Activated CD4-positive, alpha-beta memory T cell treated with anti-CD3 and anti-CD28 coated beads for 36 hours (primary cell): Measurements from ENCODE around the gene USP21. TPM values are rescaled to one million over a fixed set of nuclear protein-coding genes. Genes with fewer than 3 reads are reported as not detected.

Source experiments
- CTCF ChIA-PET: fragments of 350-600 bp; sonication (Branson Sonifier 250); formaldehyde crosslinking; loops from one replicate; lab custom pipeline; 2021; ENCODE audit warnings: antibody characterized with exemption, inconsistent platforms; lab: Charles Lee
- POLR2A ChIA-PET: fragments of 350-600 bp; sonication (Branson Sonifier 250); formaldehyde crosslinking; loops from one replicate; lab custom pipeline; 2021; ENCODE audit warnings: antibody characterized with exemption; lab: Charles Lee
- DNase-seq: peaks from one replicate; pipeline ENCODE4 v3.0.0-alpha.2; 2020
- H3K27ac Mint-ChIP-seq: one replicate; pipeline ENCODE4 v1.8.0; 2021; ENCODE audit warnings: mixed read lengths
- H3K27me3 Mint-ChIP-seq: one replicate; pipeline ENCODE4 v1.8.0; 2021; ENCODE audit warnings: mixed read lengths
- H3K36me3 Mint-ChIP-seq: one replicate; pipeline ENCODE4 v1.8.0; 2021; ENCODE audit warnings: mixed read lengths
- H3K4me1 Mint-ChIP-seq: one replicate; pipeline ENCODE4 v1.8.0; 2021; ENCODE audit warnings: low read depth, mixed read lengths
- H3K4me3 Mint-ChIP-seq: one replicate; pipeline ENCODE4 v1.8.0; 2021; ENCODE audit warnings: mild to moderate bottlenecking, mixed read lengths
- H3K9me3 Mint-ChIP-seq: one replicate; pipeline ENCODE4 v1.8.0; 2021; ENCODE audit warnings: mixed read lengths
- intact Hi-C: fragments of 100-400 bp; cut with micrococcal nuclease; formaldehyde crosslinking; loops from one replicate; pipeline ENCODE4 v1.15.1; 2023
- total RNA-seq, 2 experiments: library from RNA; stranded (reverse); gene quantifications; one replicate each; pipeline ENCODE4 v1.2.3, GENCODE V29; 2021

The USP21 gene
- total RNA-seq, 2 experiments from 2014 or later, result 25.4 to 28.6 TPM

DNA sequence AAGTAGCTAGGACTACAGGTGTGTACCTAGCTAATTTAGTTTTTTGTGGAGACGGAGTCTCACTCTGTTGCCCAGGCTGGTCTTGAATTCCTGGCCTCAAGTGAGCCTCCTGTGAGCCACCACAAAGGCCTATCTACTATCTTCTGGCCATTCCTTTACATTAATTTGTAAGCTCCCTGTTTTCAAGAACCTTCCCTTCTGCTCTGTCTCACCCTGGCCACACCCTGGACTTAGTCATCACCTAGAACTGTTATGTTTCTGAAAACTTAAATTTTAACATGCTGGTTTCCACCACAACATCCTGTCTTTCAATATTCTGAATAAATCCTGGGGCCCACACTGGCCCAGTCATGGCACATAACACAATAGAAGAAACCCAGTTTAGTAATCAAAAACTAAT lies 22.9 kb downstream of the USP21 start:
- peaks cover under 1% of the 10 kb centered on the region for H3K36me3 Mint-ChIP-seq
- no peaks in the 10 kb centered on the region for H3K27me3 Mint-ChIP-seq
- peak overlapping the region; percentile 95 for H3K27ac Mint-ChIP-seq
- intact Hi-C loops, result loop anchor here (5.0 kb wide), 1 partner anchor 200 kb away; no protein-coding TSS in a partner anchor
- peak overlapping the region; percentile 3 for H3K4me3 Mint-ChIP-seq
- H3K9me3 Mint-ChIP-seq, result no peaks in the 10 kb centered on the region
- POLR2A ChIA-PET, result interaction anchor here (0.7 to 1.7 kb wide), 5 partner anchors 9 to 64 kb away, joined by 3 to 14 read pairs (median 4); partner anchors contain the start of genes NDUFS2, NIT1, PFDN2 and PPOX
- H3K4me1 Mint-ChIP-seq, result peaks cover 76% of the 10 kb centered on the region
- peak; percentile 80 for DNase-seq
- CTCF ChIA-PET, result interaction anchor here (0.6 to 5.3 kb wide), 18 partner anchors 9 to 258 kb away, joined by 3 to 45 read pairs (median 4); partner anchors contain the start of genes ADAMTS4, PPOX, TOMM40L and UFC1

DNA sequence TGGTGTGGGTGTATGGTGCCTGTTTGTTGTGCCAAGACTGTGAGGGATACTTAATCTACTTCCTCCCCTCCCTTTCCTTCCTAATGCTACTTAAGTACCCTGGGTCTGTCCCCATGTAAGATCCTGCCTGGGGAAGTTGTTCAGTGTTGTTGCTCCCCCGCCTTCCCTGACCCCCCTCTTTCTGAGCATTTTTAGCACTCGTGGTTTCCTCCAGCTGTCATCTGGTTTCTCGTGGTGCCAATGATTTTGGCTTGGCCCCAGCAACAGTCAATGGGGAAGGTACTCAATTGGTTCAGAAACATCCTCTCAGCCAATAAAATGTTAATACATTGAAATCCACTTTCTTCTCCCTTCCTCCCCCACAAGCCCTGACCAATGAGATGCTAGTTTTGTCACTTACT lies 26.0 kb downstream of the USP21 start:
- Mint-ChIP-seq H3K4me1 (peaks cover 81% of the 10 kb centered on the region), H3K36me3 (no peaks in the 10 kb centered on the region), H3K9me3 (no peaks in the 10 kb centered on the region), H3K27me3 (no peaks in the 10 kb centered on the region), H3K27ac (peak overlapping the region; percentile 95), H3K4me3 (peak overlapping the region; percentile 49)
- ChIA-PET CTCF (interaction anchor here (0.6 to 3.6 kb wide), 6 partner anchors 14 to 202 kb away, joined by 3 to 17 read pairs (median 4); partner anchors contain the start of genes PPOX and TOMM40L), POLR2A (interaction anchor here (1.6 kb wide), 1 partner anchor 17 kb away, joined by 9 read pairs; the partner anchor contains the start of gene NDUFS2)
- DNase-seq, result peak; percentile 89
- intact Hi-C loops, result loop anchor here (1.0 to 2.0 kb wide), 4 partner anchors 17 to 206 kb away; partner anchors contain the start of genes NDUFS2 and PPOX

- no peaks in the 10 kb centered on the region for H3K36me3 Mint-ChIP-seq
- intact Hi-C loops, result loop anchor here (1.0 to 2.0 kb wide), 4 partner anchors 16 to 205 kb away; partner anchors contain the start of genes NDUFS2 and PPOX
- H3K4me3 Mint-ChIP-seq, result peak overlapping the region; percentile 49
- H3K27ac Mint-ChIP-seq, result peak overlapping the region; percentile 95
- POLR2A ChIA-PET, result interaction anchor here (1.6 kb wide), 1 partner anchor 17 kb away, joined by 9 read pairs; the partner anchor contains the start of gene NDUFS2
- peaks cover 76% of the 10 kb centered on the region for H3K4me1 Mint-ChIP-seq
- DNase-seq, result no peak
- no peaks in the 10 kb centered on the region for H3K9me3 Mint-ChIP-seq
- CTCF ChIA-PET, result interaction anchor here (0.6 to 3.6 kb wide), 8 partner anchors 14 to 202 kb away, joined by 3 to 17 read pairs (median 4); partner anchors contain the start of genes NDUFS2, PPOX and TOMM40L
- no peaks in the 10 kb centered on the region for H3K27me3 Mint-ChIP-seq
These were observed 26.5 kb downstream of the USP21 start for GRCh38 chr1:161185732-161186311.

GRCh38 chr1:161187311-161187710 lies 28.0 kb downstream of the USP21 start:
- intact Hi-C loops, result no loop called here
- H3K27me3 Mint-ChIP-seq, result no peaks in the 10 kb centered on the region
- ChIA-PET POLR2A (no interaction called here), CTCF (interaction anchor here (1.8 to 3.6 kb wide), 2 partner anchors 38 to 195 kb away, joined by 7 to 17 read pairs; partner anchors contain the start of gene TOMM40L)
- H3K27ac Mint-ChIP-seq, result peak overlapping the region; percentile 95
- DNase-seq, result no peak
- no peak overlapping the region for H3K4me3 Mint-ChIP-seq
- peaks cover 67% of the 10 kb centered on the region for H3K4me1 Mint-ChIP-seq
- H3K36me3 Mint-ChIP-seq, result no peaks in the 10 kb centered on the region
- no peaks in the 10 kb centered on the region for H3K9me3 Mint-ChIP-seq

DNA sequence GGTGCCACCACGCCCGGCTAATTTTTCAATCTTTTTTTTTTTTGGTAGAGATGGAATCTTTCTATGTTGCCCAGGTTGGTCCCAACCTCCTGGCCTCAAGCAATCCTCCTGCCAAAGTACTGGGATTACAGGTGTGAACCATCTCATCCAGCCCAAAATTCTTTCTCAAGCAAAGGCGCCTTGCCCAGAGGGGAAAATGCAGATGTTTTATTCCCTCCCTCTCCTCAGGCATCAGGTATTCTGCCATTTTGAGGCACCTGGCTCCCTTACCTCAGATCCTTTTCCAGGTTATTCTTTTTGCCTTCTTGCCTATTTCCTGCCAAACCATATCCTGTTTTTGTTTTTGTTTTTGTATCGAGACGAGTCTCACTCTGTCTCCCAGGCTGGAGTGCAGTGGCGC lies 29.1 kb downstream of the USP21 start:
- ChIA-PET CTCF (interaction anchor here (0.6 to 3.6 kb wide), 2 partner anchors 37 to 193 kb away, joined by 4 to 17 read pairs; partner anchors contain the start of gene TOMM40L), POLR2A (no interaction called here)
- H3K9me3 Mint-ChIP-seq, result no peaks in the 10 kb centered on the region
- H3K27me3 Mint-ChIP-seq, result no peaks in the 10 kb centered on the region
- H3K36me3 Mint-ChIP-seq, result no peaks in the 10 kb centered on the region
- H3K4me3 Mint-ChIP-seq, result no peak overlapping the region
- DNase-seq, result no peak
- peaks cover 65% of the 10 kb centered on the region for H3K4me1 Mint-ChIP-seq
- intact Hi-C loops, result no loop called here
- peak overlapping the region; percentile 59 for H3K27ac Mint-ChIP-seq

GRCh38 chr1:161189036-161189435 lies 29.7 kb downstream of the USP21 start:
- CTCF ChIA-PET, result no interaction called here
- H3K27me3 Mint-ChIP-seq, result no peaks in the 10 kb centered on the region
- H3K9me3 Mint-ChIP-seq, result no peaks in the 10 kb centered on the region
- POLR2A ChIA-PET, result no interaction called here
- no peaks in the 10 kb centered on the region for H3K36me3 Mint-ChIP-seq
- intact Hi-C loops, result no loop called here
- no peak for DNase-seq
- peaks cover 59% of the 10 kb centered on the region for H3K4me1 Mint-ChIP-seq
- H3K27ac Mint-ChIP-seq, result no peak overlapping the region
- no peak overlapping the region for H3K4me3 Mint-ChIP-seq

DNA sequence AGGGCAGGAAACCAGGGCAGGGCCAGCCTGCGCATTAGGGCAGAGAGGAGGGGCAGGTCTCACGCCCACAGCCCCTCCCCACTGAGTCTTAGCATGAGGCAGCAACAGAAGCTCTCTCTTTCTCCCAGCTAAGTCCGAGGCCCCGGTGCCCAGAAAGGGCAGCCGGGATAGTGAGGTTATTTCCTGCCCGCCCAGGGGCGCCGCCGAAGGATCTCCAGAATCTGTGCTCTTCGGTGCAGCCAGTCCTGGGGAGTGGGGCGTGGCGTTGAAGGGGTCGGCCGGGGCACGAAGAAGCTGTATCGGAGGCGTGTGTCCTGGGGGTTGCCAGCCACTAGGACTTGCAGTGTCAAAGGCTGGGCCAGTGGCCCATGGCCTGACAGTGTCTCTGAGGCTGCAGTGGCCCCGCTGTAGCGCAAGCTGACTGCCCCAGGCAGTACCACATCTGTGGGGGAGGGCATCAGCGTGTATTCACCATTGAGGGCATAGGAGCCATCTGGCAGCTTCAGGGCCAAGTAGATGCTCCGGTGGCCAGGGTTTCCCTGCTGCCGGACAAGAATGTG lies 31.7 kb downstream of the USP21 start:
- peaks cover 47% of the 10 kb centered on the region for H3K4me1 Mint-ChIP-seq
- H3K27me3 Mint-ChIP-seq, result no peaks in the 10 kb centered on the region
- ChIA-PET CTCF (interaction anchor here (0.7 to 5.0 kb wide), 14 partner anchors 9 to 211 kb away, joined by 3 to 69 read pairs (median 8); partner anchors contain the start of genes APOA2, NDUFS2, PPOX and TOMM40L), POLR2A (interaction anchor here (0.7 to 2.0 kb wide), 3 partner anchors 9 to 66 kb away, joined by 3 to 8 read pairs (median 4); partner anchors contain the start of gene PPOX)
- intact Hi-C loops, result no loop called here
- H3K4me3 Mint-ChIP-seq, result no peak overlapping the region
- no peak for DNase-seq
- no peaks in the 10 kb centered on the region for H3K36me3 Mint-ChIP-seq
- no peaks in the 10 kb centered on the region for H3K9me3 Mint-ChIP-seq
- H3K27ac Mint-ChIP-seq, result no peak overlapping the region

GRCh38 chr1:161191971-161192370 lies 32.7 kb downstream of the USP21 start:
- ChIA-PET POLR2A (interaction anchor here (1.5 to 2.0 kb wide), 3 partner anchors 10 to 26 kb away, joined by 4 to 8 read pairs (median 8); partner anchors contain the start of genes NDUFS2 and PPOX), CTCF (interaction anchor here (0.7 to 5.0 kb wide), 20 partner anchors 10 to 210 kb away, joined by 3 to 69 read pairs (median 7); partner anchors contain the start of genes APOA2, B4GALT3, CFAP126 and NDUFS2)
- intact Hi-C loops, result loop anchor here (1.0 kb wide), 1 partner anchor 33 kb away; no protein-coding TSS in a partner anchor
- no peak overlapping the region for H3K4me3 Mint-ChIP-seq
- DNase-seq, result no peak
- H3K27me3 Mint-ChIP-seq, result no peaks in the 10 kb centered on the region
- H3K9me3 Mint-ChIP-seq, result no peaks in the 10 kb centered on the region
- no peak overlapping the region for H3K27ac Mint-ChIP-seq
- peaks cover 37% of the 10 kb centered on the region for H3K4me1 Mint-ChIP-seq
- H3K36me3 Mint-ChIP-seq, result no peaks in the 10 kb centered on the region

- peaks cover 29% of the 10 kb centered on the region for H3K4me1 Mint-ChIP-seq
- peak; percentile 81 for DNase-seq
These were observed 33.5 kb downstream of the USP21 start for GRCh38 chr1:161192476-161193465.

DNA sequence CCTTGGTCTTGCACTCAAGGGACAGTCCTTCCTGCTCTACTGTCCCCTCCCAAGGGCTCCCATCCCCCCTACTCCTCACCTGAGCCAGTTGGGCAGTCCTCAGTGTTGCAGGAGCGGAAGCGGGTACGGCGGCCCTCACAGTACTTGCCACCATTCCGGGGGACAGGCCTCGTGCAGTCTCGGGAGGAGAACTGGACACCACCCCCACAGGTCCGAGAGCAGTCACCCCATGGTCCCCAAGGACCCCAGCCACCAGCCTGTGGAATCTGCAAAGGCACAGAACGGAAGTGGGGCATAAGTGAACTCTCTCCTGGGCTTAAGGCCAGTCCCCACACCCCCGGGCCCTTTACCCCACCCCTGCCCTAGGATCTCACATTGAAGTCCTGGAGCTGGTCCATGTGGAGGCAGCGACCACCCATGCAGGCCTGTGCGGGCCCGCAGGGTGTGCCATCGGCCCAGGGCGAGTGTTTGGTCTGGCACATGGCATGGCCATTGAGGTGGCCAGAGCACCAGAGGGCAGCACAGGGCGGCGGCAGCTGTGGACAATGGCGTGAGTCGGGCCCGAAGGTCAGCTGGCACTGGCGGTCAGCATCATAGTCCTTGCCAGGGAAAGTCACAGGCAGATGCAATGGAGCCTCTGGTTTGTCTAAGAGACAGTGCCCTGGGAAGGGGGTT lies 34.4 kb downstream of the USP21 start:
- intact Hi-C loops, result no loop called here
- DNase-seq, result no peak
- Mint-ChIP-seq H3K27me3 (no peaks in the 10 kb centered on the region), H3K36me3 (no peaks in the 10 kb centered on the region), H3K27ac (peak overlapping the region; percentile 28), H3K4me3 (no peak overlapping the region), H3K4me1 (peaks cover 25% of the 10 kb centered on the region), H3K9me3 (no peaks in the 10 kb centered on the region)
- POLR2A ChIA-PET, result interaction anchor here (2.0 kb wide), 1 partner anchor 8 kb away, joined by 8 read pairs; the partner anchor contains the start of gene NDUFS2
- CTCF ChIA-PET, result interaction anchor here (1.4 to 5.0 kb wide), 5 partner anchors 10 to 32 kb away, joined by 4 to 69 read pairs (median 7); partner anchors contain the start of genes B4GALT3, NDUFS2 and TOMM40L

More at GRCh38 chr1:161192476-161193465, 33.5 kb downstream of the USP21 start:
- POLR2A ChIA-PET, result interaction anchor here (1.5 to 2.0 kb wide), 3 partner anchors 9 to 27 kb away, joined by 4 to 8 read pairs (median 8); partner anchors contain the start of genes NDUFS2 and PPOX
- H3K9me3 Mint-ChIP-seq, result no peaks in the 10 kb centered on the region
- peak overlapping the region; percentile 42 for H3K27ac Mint-ChIP-seq
- no peaks in the 10 kb centered on the region for H3K36me3 Mint-ChIP-seq
- CTCF ChIA-PET, result interaction anchor here (0.8 to 5.0 kb wide), 21 partner anchors 10 to 194 kb away, joined by 3 to 69 read pairs (median 7); partner anchors contain the start of genes B4GALT3, CFAP126, NDUFS2 and PCP4L1
- H3K4me3 Mint-ChIP-seq, result no peak overlapping the region
- no peaks in the 10 kb centered on the region for H3K27me3 Mint-ChIP-seq
- intact Hi-C loops, result loop anchor here (1.0 kb wide), 1 partner anchor 33 kb away; no protein-coding TSS in a partner anchor
